Activated CD4-positive, alpha-beta T cell treated with anti-CD3 and anti-CD28 coated beads, Interleukin-2, amount 50 U/mL, for 24 hours (primary cell): ENCODE measurements around the gene CNPY2.

Experiments
- DNase-seq, 2 donors: peaks; one replicate each; pipeline ENCODE4 v3.0.0-alpha.2; 2020; ENCODE audit warnings: low read depth in 1 of 2, low spot score in 1 of 2

CNPY2 gene

DNA sequence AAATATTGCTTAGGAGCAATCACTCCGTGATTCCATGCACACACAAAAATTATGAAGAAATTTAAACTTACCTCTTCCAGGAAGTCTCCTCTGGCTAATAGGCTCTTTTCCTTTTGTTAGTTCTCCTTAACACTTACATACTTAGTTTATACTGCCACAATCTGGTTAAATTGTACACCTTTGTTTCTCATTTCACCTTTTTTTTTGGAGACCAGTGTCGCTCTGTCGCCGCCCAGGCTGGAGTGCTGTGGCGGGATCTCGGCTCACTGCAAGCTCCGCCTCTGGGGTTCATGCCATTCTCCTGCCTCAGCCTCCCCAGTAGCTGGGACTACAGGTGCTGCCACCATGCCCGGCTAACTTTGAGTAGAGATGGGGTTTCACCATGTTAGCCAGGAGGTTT lies 55.4 kb downstream of the CNPY2 start:
- no peak for DNase-seq
